Fibroblast of lung (primary cell): ENCODE measurements around the gene ACTMAP. TPM values are rescaled to one million over a fixed set of nuclear protein-coding genes. Genes with fewer than 3 reads are reported as not detected.
"Not testable (repeated sequence)": the region's sequence is repeated elsewhere in the genome, so short reads cannot be mapped to it uniquely, and the experiment has no call there.

Source experiments
- DNase-seq, 2 donors: peaks; one replicate each; pipeline versions ENCODE4 v3.0.0 to v3.0.0-alpha.2; 2010; ENCODE audit warnings: low read depth in 2 of 2
- H2AFZ ChIP-seq: 2 replicates; pipeline ENCODE4 v1.5.1; 2012; ENCODE audit warnings: low read length, control low read depth, inconsistent platforms
- H3K27ac ChIP-seq: 2 replicates; pipeline ENCODE4 v1.5.1; 2011; ENCODE audit warnings: low read length, control low read depth; ENCODE audit not compliant: insufficient read depth
- H3K27me3 ChIP-seq: 2 replicates; pipeline ENCODE4 v1.5.1; 2011; ENCODE audit warnings: mild to moderate bottlenecking, low read length; ENCODE audit not compliant: control insufficient read depth, insufficient read depth
- H3K36me3 ChIP-seq: 2 replicates; pipeline ENCODE4 v1.5.1; 2011; ENCODE audit warnings: low read length; ENCODE audit not compliant: control insufficient read depth, insufficient read depth
- H3K4me1 ChIP-seq: 2 replicates; pipeline ENCODE4 v1.5.1; 2011; ENCODE audit warnings: low read length; ENCODE audit not compliant: control insufficient read depth, insufficient read depth; ENCODE audit errors: extremely low read depth
- H3K4me2 ChIP-seq: 2 replicates; pipeline ENCODE4 v1.5.1; 2011; ENCODE audit warnings: low read length, control low read depth; ENCODE audit not compliant: insufficient read depth; ENCODE audit errors: extremely low read depth
- H3K4me3 ChIP-seq, 4 experiments: fragments of 200-600 bp in 1 of 4; sonication (generic) in 1 of 4; replicated peaks in 1 of 4; 2 replicates each; pipeline ENCODE4 v1.5.1; 2011 to 2016; ENCODE audit warnings: low read length in 4 of 4, low read depth in 3 of 4, mild to moderate bottlenecking in 3 of 4, control low read depth in 2 of 4, inconsistent platforms in 1 of 4, mixed read lengths in 1 of 4; ENCODE audit not compliant: insufficient read depth in 1 of 4; ENCODE audit errors: control extremely low read depth in 1 of 4
- H3K79me2 ChIP-seq: 2 replicates; pipeline ENCODE4 v1.5.1; 2012; ENCODE audit warnings: mild to moderate bottlenecking, low read length, inconsistent platforms; ENCODE audit not compliant: control insufficient read depth, insufficient read depth
- H3K9ac ChIP-seq: 2 replicates; pipeline ENCODE4 v1.5.1; 2011; ENCODE audit warnings: mild to moderate bottlenecking, low read length, control low read depth; ENCODE audit not compliant: insufficient read depth
- H3K9me3 ChIP-seq: 2 replicates; pipeline ENCODE4 v1.5.1; 2012; ENCODE audit warnings: low read depth, low read length; ENCODE audit not compliant: control insufficient read depth, insufficient read depth
- H4K20me1 ChIP-seq: 2 replicates; pipeline ENCODE4 v1.5.1; 2011; ENCODE audit warnings: low read length; ENCODE audit not compliant: control insufficient read depth, insufficient read depth; ENCODE audit errors: extremely low read depth
- EZH2 ChIP-seq: IDR thresholded peaks from 2 replicates; pipeline ENCODE4 v1.5.1; 2012; ENCODE audit warnings: low read length, control low read depth, mild to moderate bottlenecking; ENCODE audit errors: missing control alignments
- polyA plus RNA-seq, 2 donors: library from polyadenylated mRNA; depleted of rRNA in 1 of 2; stranded (reverse) in 1 of 2; unstranded in 1 of 2; fragments of >200 nt; gene quantifications; 2 replicates each; pipeline ENCODE4 v1.2.1, GENCODE V29; 2011 to 2012; ENCODE audit warnings: missing spikeins in 1 of 2
- total RNA-seq: library from RNA; depleted of rRNA; stranded (reverse); fragments of >200 nt; gene quantifications from 2 replicates; pipeline ENCODE4 v1.2.1, GENCODE V29; 2014
- TF ChIP-seq, protein P1 (sequence below), 2 donors: IDR thresholded peaks in 1 of 2; conservative IDR thresholded peaks in 1 of 2; 1 replicate in 1 of 2; 2 replicates in 1 of 2; pipeline ENCODE4 v1.5.1; 2011 to 2012; ENCODE audit warnings: low read length in 2 of 2, control low read depth in 1 of 2, inconsistent platforms in 1 of 2, low read depth in 1 of 2, mild to moderate bottlenecking in 1 of 2

The ACTMAP gene
- total and polyA plus RNA-seq, 2 donors (not counting 1 experiment from before 2014, with no cell fraction given) = 1.8 to 2.2 TPM

DNA sequence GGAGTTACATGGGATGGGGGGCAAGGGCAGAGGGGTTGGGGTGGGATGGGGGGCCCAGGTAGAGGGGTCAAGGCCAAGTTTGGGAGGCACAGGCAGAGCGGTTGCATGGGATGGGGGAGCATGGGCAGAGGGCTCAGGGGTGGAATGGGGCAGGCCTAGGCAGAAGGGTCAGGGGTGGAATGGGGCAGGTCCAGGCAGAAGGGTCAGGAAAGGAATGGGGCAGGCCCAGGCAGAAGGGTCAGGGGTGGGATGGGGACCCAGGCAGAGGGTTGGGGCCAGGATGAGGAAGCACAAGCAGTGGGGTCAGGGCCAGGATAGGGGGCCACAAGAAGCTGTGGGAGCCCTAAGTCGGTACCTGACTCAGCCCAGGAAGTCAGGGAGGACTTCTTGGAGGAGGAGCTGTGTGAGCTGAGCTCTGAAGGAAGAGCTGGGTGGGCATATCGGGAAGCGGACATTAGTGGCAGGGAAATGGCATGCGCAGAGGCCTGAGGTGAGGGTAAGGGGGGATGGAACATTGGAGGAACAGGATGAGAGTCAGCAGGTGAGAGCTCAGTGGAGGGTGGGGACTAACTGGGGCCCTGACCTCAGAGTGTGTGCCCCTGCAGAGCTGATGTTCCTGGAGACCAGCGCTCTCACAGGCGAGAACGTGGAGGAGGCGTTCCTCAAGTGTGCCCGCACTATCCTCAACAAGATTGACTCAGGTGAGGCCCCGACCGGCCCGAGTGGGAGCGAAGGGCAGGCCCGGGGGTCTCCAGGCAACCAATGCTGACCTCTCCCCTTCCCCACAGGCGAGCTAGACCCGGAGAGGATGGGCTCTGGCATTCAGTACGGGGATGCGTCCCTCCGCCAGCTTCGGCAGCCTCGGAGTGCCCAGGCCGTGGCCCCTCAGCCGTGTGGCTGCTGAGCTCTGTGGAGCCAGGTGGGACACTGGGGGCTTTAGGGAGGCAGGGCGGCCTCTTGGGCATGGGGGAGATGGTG lies 36.1 kb upstream of the ACTMAP start:
- no peak overlapping the region for H3K27ac ChIP-seq
- TF ChIP-seq, protein P1, sequence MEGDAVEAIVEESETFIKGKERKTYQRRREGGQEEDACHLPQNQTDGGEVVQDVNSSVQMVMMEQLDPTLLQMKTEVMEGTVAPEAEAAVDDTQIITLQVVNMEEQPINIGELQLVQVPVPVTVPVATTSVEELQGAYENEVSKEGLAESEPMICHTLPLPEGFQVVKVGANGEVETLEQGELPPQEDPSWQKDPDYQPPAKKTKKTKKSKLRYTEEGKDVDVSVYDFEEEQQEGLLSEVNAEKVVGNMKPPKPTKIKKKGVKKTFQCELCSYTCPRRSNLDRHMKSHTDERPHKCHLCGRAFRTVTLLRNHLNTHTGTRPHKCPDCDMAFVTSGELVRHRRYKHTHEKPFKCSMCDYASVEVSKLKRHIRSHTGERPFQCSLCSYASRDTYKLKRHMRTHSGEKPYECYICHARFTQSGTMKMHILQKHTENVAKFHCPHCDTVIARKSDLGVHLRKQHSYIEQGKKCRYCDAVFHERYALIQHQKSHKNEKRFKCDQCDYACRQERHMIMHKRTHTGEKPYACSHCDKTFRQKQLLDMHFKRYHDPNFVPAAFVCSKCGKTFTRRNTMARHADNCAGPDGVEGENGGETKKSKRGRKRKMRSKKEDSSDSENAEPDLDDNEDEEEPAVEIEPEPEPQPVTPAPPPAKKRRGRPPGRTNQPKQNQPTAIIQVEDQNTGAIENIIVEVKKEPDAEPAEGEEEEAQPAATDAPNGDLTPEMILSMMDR (conservative IDR thresholded peaks at IDR 0.05 in 1 of 2, IDR thresholded peaks at IDR 0.05 in 1 of 2; ENCODE audit: low read depth in 1 of 2, low read length in 2 of 2) = no peak
- no peak for TF ChIP-seq EZH2
- no peaks in the 10 kb centered on the region for H3K27me3 ChIP-seq
- no peak overlapping the region for H3K9ac ChIP-seq
- no peaks in the 10 kb centered on the region for H3K4me1 ChIP-seq
- H4K20me1 ChIP-seq = no peaks in the 10 kb centered on the region
- no peaks in the 10 kb centered on the region for H3K9me3 ChIP-seq
- no peak for DNase-seq
- H3K4me2 ChIP-seq = no peak overlapping the region
- H3K4me3 ChIP-seq = no peak overlapping the region
- no peak overlapping the region for H2AFZ ChIP-seq
- no peaks in the 10 kb centered on the region for H3K79me2 ChIP-seq
- peaks cover 3% of the 10 kb centered on the region for H3K36me3 ChIP-seq

DNA sequence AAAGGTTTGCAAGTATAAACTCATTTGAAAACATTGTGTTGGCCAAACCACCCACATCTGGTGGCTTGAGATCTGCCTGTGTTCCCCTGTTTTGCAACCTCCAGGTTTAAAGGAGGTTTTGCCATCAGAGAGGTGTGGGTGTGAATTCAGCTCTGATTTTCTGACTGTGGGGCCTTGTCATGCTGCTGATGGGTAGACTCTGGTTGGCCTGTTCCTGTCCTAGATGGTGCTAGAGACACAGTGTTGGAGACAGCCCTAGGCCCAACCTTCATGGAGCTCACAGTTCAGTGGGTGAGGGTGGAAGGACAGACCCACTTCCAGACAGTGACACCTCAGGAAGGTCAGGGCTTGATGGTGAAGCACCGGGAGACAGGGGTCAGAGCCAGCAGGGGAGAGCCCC lies 35.2 kb upstream of the ACTMAP start:
- TF ChIP-seq, protein P1 (conservative IDR thresholded peaks at IDR 0.05 in 1 of 2, IDR thresholded peaks at IDR 0.05 in 1 of 2; ENCODE audit: low read depth in 1 of 2, low read length in 2 of 2) = no peak
- no peak for TF ChIP-seq EZH2
- H3K9me3 ChIP-seq = no peaks in the 10 kb centered on the region
- no peak overlapping the region for H3K4me3 ChIP-seq
- peaks cover 3% of the 10 kb centered on the region for H3K36me3 ChIP-seq
- H3K4me1 ChIP-seq = no peaks in the 10 kb centered on the region
- no peak overlapping the region for H3K9ac ChIP-seq
- H4K20me1 ChIP-seq = no peaks in the 10 kb centered on the region
- no peak overlapping the region for H2AFZ ChIP-seq
- no peaks in the 10 kb centered on the region for H3K79me2 ChIP-seq
- DNase-seq = no peak
- H3K4me2 ChIP-seq = no peak overlapping the region
- no peaks in the 10 kb centered on the region for H3K27me3 ChIP-seq
- no peak overlapping the region for H3K27ac ChIP-seq

- not testable (repeated sequence) for H4K20me1 ChIP-seq, H3K4me2 ChIP-seq, H3K4me1 ChIP-seq, H3K36me3 ChIP-seq, H2AFZ ChIP-seq, H3K79me2 ChIP-seq, H3K27ac ChIP-seq, H3K9ac ChIP-seq, DNase-seq, H3K9me3 ChIP-seq, H3K27me3 ChIP-seq, H3K4me3 ChIP-seq
Measured at GRCh38 chr19:40784146-40784545, 33.9 kb upstream of the ACTMAP start.
